Kidney epithelial cell (primary cell): ENCODE measurements around the gene OR6A2. TPM values are rescaled to one million over a fixed set of nuclear protein-coding genes. Genes with fewer than 3 reads are reported as not detected.

ENCODE experiments used
- DNase-seq: peaks from one replicate; pipeline ENCODE4 v3.0.0-alpha.2; 2010; ENCODE audit warnings: low read depth
- H3K27me3 ChIP-seq: 2 replicates; pipeline ENCODE4 v1.6.0; 2011; ENCODE audit warnings: low read length; ENCODE audit not compliant: control insufficient read depth, insufficient read depth
- H3K36me3 ChIP-seq: 2 replicates; pipeline ENCODE4 v1.5.1; 2011; ENCODE audit warnings: low read length; ENCODE audit not compliant: control insufficient read depth, insufficient read depth
- H3K4me3 ChIP-seq: 2 replicates; pipeline ENCODE4 v1.5.1; 2011; ENCODE audit warnings: low read depth, mild to moderate bottlenecking, control low read depth, low read length
- total RNA-seq: library from RNA; depleted of rRNA; stranded (reverse); fragments of >200 nt; gene quantifications from 2 replicates; pipeline ENCODE4 v1.2.3, GENCODE V29; 2015
- TF ChIP-seq, protein P1 (sequence below): IDR thresholded peaks from 2 replicates; pipeline ENCODE4 v1.5.1; 2011; ENCODE audit warnings: mild to moderate bottlenecking, moderate library complexity, low read length, control low read depth, inconsistent platforms; ENCODE audit not compliant: insufficient read depth, poor library complexity, severe bottlenecking

OR6A2 gene
- total RNA-seq, 1 donor from 2014 or later = not detected

DNA sequence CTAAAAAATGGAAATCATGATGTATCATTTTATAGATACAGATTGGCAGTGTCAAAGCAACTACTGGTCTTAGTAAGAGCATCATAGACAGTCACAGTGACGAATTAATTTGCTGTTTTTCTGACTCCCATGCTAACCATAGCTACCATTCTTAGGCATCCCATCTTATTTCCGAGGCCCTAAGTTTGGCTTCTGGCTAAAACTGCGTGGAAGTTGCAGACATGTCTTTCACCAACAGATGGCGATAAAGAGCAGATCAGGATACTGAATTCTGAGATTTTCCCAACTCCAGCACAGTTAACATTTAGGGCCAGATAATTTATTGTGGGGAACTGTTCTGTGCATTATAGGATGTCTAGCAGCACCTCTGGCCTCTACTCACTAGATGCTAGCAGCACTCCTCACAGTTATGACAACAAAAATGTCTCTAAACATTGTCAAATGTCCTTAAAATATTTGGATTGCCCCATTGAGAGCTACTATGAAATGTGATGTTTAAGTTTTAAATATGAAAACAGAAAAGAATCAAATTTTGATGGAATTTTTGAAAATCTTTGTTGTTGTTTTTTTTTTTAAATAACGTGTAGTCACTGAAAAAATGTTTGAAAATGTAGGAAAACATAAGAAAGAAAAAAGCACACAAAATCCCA lies 44.1 kb downstream of the OR6A2 start:
- DNase-seq = no peak

DNA sequence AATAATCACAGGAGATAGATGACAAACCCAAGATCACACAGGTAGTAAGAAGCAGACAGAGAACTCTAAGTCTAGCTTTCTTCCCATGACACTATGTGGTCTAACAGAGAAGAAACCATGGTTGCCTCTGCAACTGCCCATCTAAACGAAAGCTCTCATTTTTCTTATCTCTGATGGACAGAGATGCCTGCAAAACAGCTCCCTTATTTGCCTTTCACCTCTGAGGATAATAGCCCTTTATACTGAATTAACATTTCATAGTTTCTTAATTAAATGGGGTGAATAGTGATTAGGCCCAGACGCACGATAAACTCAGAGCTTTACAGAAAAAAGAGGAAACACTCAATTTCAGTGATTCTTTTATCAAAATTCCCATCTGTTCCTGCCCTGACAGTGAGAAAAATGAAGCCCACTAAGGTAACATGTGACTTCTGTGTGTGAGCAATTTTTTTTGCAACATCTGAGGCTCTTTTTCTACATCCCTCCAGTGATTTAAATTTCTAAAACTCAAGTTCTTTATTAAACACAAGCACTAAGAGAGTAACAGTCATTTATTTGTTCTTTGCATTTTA lies 52.3 kb downstream of the OR6A2 start:
- no peak for DNase-seq
- Histone ChIP-seq H3K4me3 (no peak overlapping the region), H3K27me3 (no peaks in the 10 kb centered on the region), H3K36me3 (no peaks in the 10 kb centered on the region)
- TF ChIP-seq, protein P1, sequence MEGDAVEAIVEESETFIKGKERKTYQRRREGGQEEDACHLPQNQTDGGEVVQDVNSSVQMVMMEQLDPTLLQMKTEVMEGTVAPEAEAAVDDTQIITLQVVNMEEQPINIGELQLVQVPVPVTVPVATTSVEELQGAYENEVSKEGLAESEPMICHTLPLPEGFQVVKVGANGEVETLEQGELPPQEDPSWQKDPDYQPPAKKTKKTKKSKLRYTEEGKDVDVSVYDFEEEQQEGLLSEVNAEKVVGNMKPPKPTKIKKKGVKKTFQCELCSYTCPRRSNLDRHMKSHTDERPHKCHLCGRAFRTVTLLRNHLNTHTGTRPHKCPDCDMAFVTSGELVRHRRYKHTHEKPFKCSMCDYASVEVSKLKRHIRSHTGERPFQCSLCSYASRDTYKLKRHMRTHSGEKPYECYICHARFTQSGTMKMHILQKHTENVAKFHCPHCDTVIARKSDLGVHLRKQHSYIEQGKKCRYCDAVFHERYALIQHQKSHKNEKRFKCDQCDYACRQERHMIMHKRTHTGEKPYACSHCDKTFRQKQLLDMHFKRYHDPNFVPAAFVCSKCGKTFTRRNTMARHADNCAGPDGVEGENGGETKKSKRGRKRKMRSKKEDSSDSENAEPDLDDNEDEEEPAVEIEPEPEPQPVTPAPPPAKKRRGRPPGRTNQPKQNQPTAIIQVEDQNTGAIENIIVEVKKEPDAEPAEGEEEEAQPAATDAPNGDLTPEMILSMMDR = no peak

More for the DNA sequence above, 44.1 kb downstream of the OR6A2 start:
- Histone ChIP-seq H3K27me3 (no peaks in the 10 kb centered on the region), H3K4me3 (no peak overlapping the region), H3K36me3 (no peaks in the 10 kb centered on the region)
- TF ChIP-seq, protein P1 = peak; percentile 92

DNA sequence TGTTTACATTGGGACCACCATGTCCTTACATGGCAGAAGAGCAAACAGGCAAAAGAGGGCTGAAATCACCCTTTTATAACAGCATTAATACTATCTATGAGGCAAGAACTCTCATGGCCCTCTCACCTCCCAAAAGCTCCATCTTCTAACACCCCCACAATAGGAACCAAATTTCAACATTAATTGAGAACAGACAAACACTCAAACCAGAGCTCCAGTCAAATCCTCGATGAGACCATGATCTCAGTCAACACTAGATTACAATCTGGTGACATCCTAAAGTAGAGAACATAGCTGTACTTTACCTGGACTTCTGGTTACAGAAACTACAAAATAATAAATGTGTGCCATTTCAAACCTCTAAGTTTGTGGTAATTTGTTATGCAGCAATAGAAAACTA lies 52.9 kb downstream of the OR6A2 start:
- Histone ChIP-seq H3K4me3 (no peak overlapping the region), H3K36me3 (no peaks in the 10 kb centered on the region), H3K27me3 (no peaks in the 10 kb centered on the region)
- no peak for DNase-seq
- TF ChIP-seq, protein P1 = no peak

DNA sequence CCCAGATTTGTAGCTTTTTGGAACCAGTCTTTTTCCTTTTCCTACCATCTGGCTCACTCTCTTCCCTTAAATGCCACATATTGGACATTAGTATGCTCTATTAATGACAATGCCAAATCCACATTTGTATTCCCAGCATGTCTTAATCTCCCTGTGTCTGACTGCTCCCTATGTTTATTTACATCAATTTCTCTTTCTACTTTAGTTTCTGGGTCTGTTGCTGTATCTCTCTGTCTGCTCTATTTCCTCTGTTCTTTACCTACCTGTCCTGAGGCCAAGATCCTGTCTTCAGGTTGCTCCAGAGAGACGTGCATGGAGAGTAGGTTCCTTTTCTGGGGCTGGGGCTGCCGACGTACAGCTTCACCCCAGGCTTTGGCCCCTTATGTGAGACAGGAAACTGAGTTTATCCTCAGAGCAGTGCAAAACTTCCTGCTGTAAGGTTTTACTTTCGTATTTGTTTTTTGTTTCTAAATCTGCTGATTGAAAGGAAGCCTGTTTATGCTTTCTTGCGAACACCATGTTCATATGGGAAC lies 53.3 kb downstream of the OR6A2 start:
- no peak for DNase-seq
- H3K27me3 ChIP-seq = no peaks in the 10 kb centered on the region
- H3K4me3 ChIP-seq = no peak overlapping the region
- no peaks in the 10 kb centered on the region for H3K36me3 ChIP-seq
- TF ChIP-seq, protein P1 = no peak

DNA sequence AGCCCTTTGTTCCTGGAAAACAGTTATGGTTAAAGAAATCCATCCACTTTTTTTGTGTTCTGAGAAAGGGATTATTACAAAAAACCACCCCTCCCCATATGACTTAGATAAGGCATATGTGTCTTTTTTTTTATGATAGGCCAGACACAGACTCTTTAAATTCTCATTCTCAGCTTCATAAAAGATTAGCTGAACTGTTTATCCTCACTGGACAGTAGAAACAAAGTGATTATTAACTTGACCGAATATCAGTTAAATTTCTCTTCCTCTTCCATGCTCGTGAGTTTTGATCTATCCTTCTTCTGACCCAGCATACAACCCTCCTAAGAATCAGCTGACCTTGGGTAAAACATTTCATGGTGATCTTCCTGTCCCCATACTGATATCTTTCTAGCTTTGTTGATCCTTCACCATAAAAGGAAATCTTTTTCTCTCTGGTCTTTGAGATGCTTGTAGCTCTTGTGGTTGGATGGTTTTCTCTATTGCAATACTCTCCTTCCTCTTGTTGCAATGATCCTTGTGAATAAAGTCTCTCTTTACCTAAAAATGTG lies 53.9 kb downstream of the OR6A2 start:
- H3K36me3 ChIP-seq = no peaks in the 10 kb centered on the region
- TF ChIP-seq, protein P1 = no peak
- no peaks in the 10 kb centered on the region for H3K27me3 ChIP-seq
- no peak for DNase-seq
- no peak overlapping the region for H3K4me3 ChIP-seq
